Lower leg skin (tissue), 3 donors: ENCODE measurements around the gene TMC1.

Experiments
- CTCF ChIP-seq, 3 donors: fragments of 450-650 bp; IDR thresholded peaks; one replicate each; pipeline ENCODE4 v1.5.1; 2016; ENCODE audit warnings: antibody characterized with exemption in 3 of 3, mild to moderate bottlenecking in 3 of 3, moderate library complexity in 2 of 3
- POLR2A ChIP-seq, 2 donors: fragments of 450-650 bp; IDR thresholded peaks; one replicate each; pipeline ENCODE4 v1.6.1; 2016 to 2017; ENCODE audit warnings: antibody characterized with exemption in 2 of 2, mild to moderate bottlenecking in 1 of 2, moderate library complexity in 1 of 2

- TF ChIP-seq CTCF (IDR thresholded peaks at IDR 0.05) (no peak), POLR2A (IDR thresholded peaks at IDR 0.05) (no peak)
Measured at GRCh38 chr9:72685911-72686310, 164.5 kb downstream of the TMC1 start.
